Thyroid gland (tissue), 4 donors: ENCODE data around the gene ATG14. TPM values are rescaled to one million over a fixed set of nuclear protein-coding genes. Genes with fewer than 3 reads are reported as not detected.
A peak's percentile ranks its signal among the peaks of the same experiment; 100 is the strongest.

Source experiments
- DNase-seq, 2 donors: peaks; one replicate each; pipeline ENCODE4 v3.0.0-alpha.2; 2019
- H3K27ac ChIP-seq, 3 donors: fragments of 200-600 bp; sonication (generic); 1 replicate in 2 of 3; 2 replicates in 1 of 3; pipeline ENCODE4 v1.5.1; 2016 to 2019; ENCODE audit warnings: mild to moderate bottlenecking in 1 of 3, moderate library complexity in 1 of 3
- H3K27me3 ChIP-seq: fragments of 200-600 bp; sonication (generic); one replicate; pipeline ENCODE4 v1.5.1; 2019
- H3K36me3 ChIP-seq, 2 donors: fragments of 200-600 bp; sonication (generic); one replicate each; pipeline ENCODE4 v1.5.1; 2016 to 2019
- H3K4me1 ChIP-seq, 2 donors: fragments of 200-600 bp; sonication (generic); one replicate each; pipeline ENCODE4 v1.5.1; 2017 to 2019
- H3K4me3 ChIP-seq, 3 donors: fragments of 200-600 bp; sonication (generic); replicated peaks in 1 of 3; 1 replicate in 2 of 3; 2 replicates in 1 of 3; pipeline ENCODE4 v1.5.1; 2016; ENCODE audit warnings: mild to moderate bottlenecking in 1 of 3
- H3K9me3 ChIP-seq: fragments of 200-600 bp; sonication (generic); one replicate; pipeline ENCODE4 v1.5.1; 2017
- CTCF ChIP-seq, 6 experiments: fragments of 200-600 bp in 3 of 6; fragments of 450-650 bp in 3 of 6; sonication (generic) in 3 of 6; IDR thresholded peaks; one replicate each; pipeline ENCODE4 v1.5.1; 2016 to 2019; ENCODE audit warnings: antibody characterized with exemption in 6 of 6, mild to moderate bottlenecking in 2 of 6, inconsistent platforms in 1 of 6, moderate library complexity in 1 of 6
- POLR2A ChIP-seq, 2 donors: fragments of 450-650 bp; IDR thresholded peaks; one replicate each; pipeline ENCODE4 v1.6.1; 2017; ENCODE audit warnings: antibody characterized with exemption in 2 of 2, mild to moderate bottlenecking in 2 of 2, moderate library complexity in 1 of 2
- WGBS, 2 donors: methylation state at CpG; one replicate each; pipeline ENCODE4 v1.1.5; 2017; 5-methylcytosine and 5-hydroxymethylcytosine counted together
- intact Hi-C: fragments of 100-400 bp; cut with DNase I; formaldehyde crosslinking; loops from one replicate; pipeline ENCODE4 v1.15.1; 2023
- total RNA-seq, 4 donors: library from RNA; depleted of rRNA; stranded (reverse); fragments of >200 nt; gene quantifications; one replicate each; pipeline ENCODE4 v1.2.3, GENCODE V29; 2016

The ATG14 gene
- total RNA-seq, 4 donors from 2014 or later = 13.3 to 22.2 (median 19.1) TPM

- Histone ChIP-seq H3K4me3 (no peak overlapping the region), H3K27ac (peak overlapping the region in 1 of 3 donors; percentile 28), H3K27me3 (no peaks in the 10 kb centered on the region), H3K36me3 (peaks cover 0 to 5% of the 10 kb centered on the region in 2 donors), H3K4me1 (peaks cover 7% of the 10 kb centered on the region in 2 donors), H3K9me3 (no peaks in the 10 kb centered on the region)
- intact Hi-C loops = no loop called here
- 85 to 87% methylated on average over 5 of the region's 5 CpGs for WGBS, 2 donors
- TF ChIP-seq POLR2A (IDR thresholded peaks at IDR 0.05) = no peak
- no peak for TF ChIP-seq CTCF (IDR thresholded peaks at IDR 0.05)
- no peak for DNase-seq
These were observed 13.0 kb downstream of the ATG14 start for GRCh38 chr14:55398679-55399078.

DNA sequence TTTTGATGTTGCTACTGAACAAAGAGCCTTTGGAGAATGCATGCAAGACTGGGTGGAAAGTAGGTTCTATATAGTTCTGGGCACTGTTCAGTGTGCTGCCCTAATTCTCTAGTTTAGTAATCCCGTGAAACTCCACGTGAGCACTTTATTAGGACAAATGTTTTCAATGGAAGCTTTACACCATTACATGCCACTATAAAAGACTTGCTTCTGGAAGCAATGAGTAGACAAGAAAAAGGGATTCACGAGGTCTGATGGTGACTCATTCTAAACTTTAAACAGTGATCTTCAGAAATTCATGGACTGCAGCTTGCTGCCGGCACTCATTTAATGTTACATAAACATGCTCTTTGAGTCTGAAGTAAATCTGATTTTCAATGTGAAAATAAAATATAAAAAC lies 22.3 kb downstream of the ATG14 start:
- Histone ChIP-seq H3K36me3 (peaks cover 0 to 9% of the 10 kb centered on the region in 2 donors), H3K9me3 (no peaks in the 10 kb centered on the region), H3K27ac (no peak overlapping the region), H3K4me1 (peaks cover 10 to 15% of the 10 kb centered on the region in 2 donors), H3K27me3 (no peaks in the 10 kb centered on the region), H3K4me3 (no peak overlapping the region)
- no peak for DNase-seq
- TF ChIP-seq CTCF (IDR thresholded peaks at IDR 0.05) (no peak), POLR2A (IDR thresholded peaks at IDR 0.05) (no peak)
- intact Hi-C loops = no loop called here
- WGBS, 2 donors = 96 to 98% methylated on average over 4 of the region's 4 CpGs

DNA sequence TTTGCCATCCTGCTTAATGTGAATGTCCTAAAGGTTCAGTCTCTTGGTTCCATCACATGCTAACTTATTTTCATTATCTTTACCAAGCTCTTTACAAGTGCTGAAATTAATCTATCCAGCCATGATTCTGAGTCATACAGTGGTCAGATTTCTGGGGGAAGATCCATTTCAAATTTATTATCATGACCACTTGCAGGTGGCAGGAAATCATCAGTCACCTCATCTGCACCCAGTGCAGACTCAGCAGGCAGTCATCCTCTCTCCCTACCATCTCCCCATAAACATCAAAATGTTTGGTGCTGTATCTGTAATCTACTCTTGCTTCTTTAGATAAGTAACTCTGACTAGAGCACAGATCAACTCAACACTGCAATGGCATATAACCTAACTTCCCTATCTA lies 23.5 kb downstream of the ATG14 start:
- Histone ChIP-seq H3K36me3 (peaks cover 0 to 9% of the 10 kb centered on the region in 2 donors), H3K4me1 (peaks cover 18 to 25% of the 10 kb centered on the region in 2 donors), H3K4me3 (no peak overlapping the region), H3K9me3 (no peaks in the 10 kb centered on the region), H3K27ac (no peak overlapping the region), H3K27me3 (no peaks in the 10 kb centered on the region)
- DNase-seq = no peak
- no peak for TF ChIP-seq POLR2A (IDR thresholded peaks at IDR 0.05)
- no peak for TF ChIP-seq CTCF (IDR thresholded peaks at IDR 0.05)
- intact Hi-C loops = no loop called here

- Histone ChIP-seq H3K9me3 (no peaks in the 10 kb centered on the region), H3K27me3 (no peaks in the 10 kb centered on the region), H3K4me3 (no peak overlapping the region), H3K4me1 (peaks cover 24 to 31% of the 10 kb centered on the region in 2 donors), H3K27ac (peak overlapping the region in 2 of 3 donors; percentile 45 to 73), H3K36me3 (peaks cover 0 to 9% of the 10 kb centered on the region in 2 donors)
- DNase-seq = no peak
- TF ChIP-seq CTCF (IDR thresholded peaks at IDR 0.05) (no peak), POLR2A (IDR thresholded peaks at IDR 0.05) (no peak)
- WGBS, 2 donors = 97 to 98% methylated on average over 4 of the region's 4 CpGs
- intact Hi-C loops = no loop called here
These were observed 24.5 kb downstream of the ATG14 start for GRCh38 chr14:55387121-55387520.

GRCh38 chr14:55386037-55386808 lies 25.4 kb downstream of the ATG14 start:
- peak overlapping the region; percentile 17 to 73 (median 45) for H3K27ac ChIP-seq
- intact Hi-C loops = no loop called here
- 60 to 61% methylated on average over 6 of the region's 6 CpGs for WGBS, 2 donors

More at GRCh38 chr14:55386037-55386808, 25.4 kb downstream of the ATG14 start:
- Histone ChIP-seq H3K27me3 (no peaks in the 10 kb centered on the region), H3K9me3 (no peaks in the 10 kb centered on the region), H3K36me3 (peaks cover 0 to 9% of the 10 kb centered on the region in 2 donors), H3K4me1 (peaks cover 27 to 35% of the 10 kb centered on the region in 2 donors), H3K4me3 (no peak overlapping the region)
- peak; percentile 54 to 64 for DNase-seq
- no peak for TF ChIP-seq CTCF (IDR thresholded peaks at IDR 0.05)
- TF ChIP-seq POLR2A (IDR thresholded peaks at IDR 0.05) = no peak
